Upper lobe of right lung (tissue), 1 donor: ENCODE data around the gene RPS21. TPM values are rescaled to one million over a fixed set of nuclear protein-coding genes. Genes with fewer than 3 reads are reported as not detected.

Source experiments
- ATAC-seq: fragments of 200-7000 bp; cut with Tn5 transposase; one replicate; pipeline ENCODE4 v1.9.1; 2020; ENCODE audit warnings: mild to moderate bottlenecking, moderate library complexity
- DNase-seq: peaks from one replicate; pipeline ENCODE4 v3.0.0-alpha.2; 2020
- H3K27ac ChIP-seq: fragments of 200-600 bp; one replicate; pipeline ENCODE4 v1.8.0; 2022
- H3K27me3 ChIP-seq: fragments of 200-600 bp; one replicate; pipeline ENCODE4 v1.8.0; 2022; ENCODE audit warnings: mild to moderate bottlenecking
- H3K36me3 ChIP-seq: fragments of 200-600 bp; one replicate; pipeline ENCODE4 v1.8.0; 2022
- H3K4me1 ChIP-seq: fragments of 200-600 bp; one replicate; pipeline ENCODE4 v1.8.0; 2022
- H3K4me3 ChIP-seq: fragments of 200-600 bp; one replicate; pipeline ENCODE4 v1.8.0; 2022; ENCODE audit warnings: mild to moderate bottlenecking
- H3K9me3 ChIP-seq: fragments of 200-600 bp; one replicate; pipeline ENCODE4 v1.8.0; 2022
- intact Hi-C: fragments of 100-400 bp; cut with DNase I; formaldehyde crosslinking; loops from one replicate; pipeline ENCODE4 v1.11.0; 2022
- total RNA-seq: library from RNA; stranded (reverse); fragmentation: NEBNext Ultra II Directional; extraction: Animal tissue kit (Norgen Biotek cat#: 25700); gene quantifications from one replicate; pipeline ENCODE4 v1.2.1, GENCODE V29; 2021
- TF ChIP-seq, protein P1 (sequence below): fragments of 200-600 bp; IDR thresholded peaks from one replicate; pipeline ENCODE4 v1.8.0; 2022; ENCODE audit warnings: antibody characterized with exemption
- donor health status: DM: no; HTN: yes; CAD: no; lungs with severe emphysema.

Gene RPS21
- total RNA-seq, 1 donor from 2014 or later: 1,050 TPM

DNA sequence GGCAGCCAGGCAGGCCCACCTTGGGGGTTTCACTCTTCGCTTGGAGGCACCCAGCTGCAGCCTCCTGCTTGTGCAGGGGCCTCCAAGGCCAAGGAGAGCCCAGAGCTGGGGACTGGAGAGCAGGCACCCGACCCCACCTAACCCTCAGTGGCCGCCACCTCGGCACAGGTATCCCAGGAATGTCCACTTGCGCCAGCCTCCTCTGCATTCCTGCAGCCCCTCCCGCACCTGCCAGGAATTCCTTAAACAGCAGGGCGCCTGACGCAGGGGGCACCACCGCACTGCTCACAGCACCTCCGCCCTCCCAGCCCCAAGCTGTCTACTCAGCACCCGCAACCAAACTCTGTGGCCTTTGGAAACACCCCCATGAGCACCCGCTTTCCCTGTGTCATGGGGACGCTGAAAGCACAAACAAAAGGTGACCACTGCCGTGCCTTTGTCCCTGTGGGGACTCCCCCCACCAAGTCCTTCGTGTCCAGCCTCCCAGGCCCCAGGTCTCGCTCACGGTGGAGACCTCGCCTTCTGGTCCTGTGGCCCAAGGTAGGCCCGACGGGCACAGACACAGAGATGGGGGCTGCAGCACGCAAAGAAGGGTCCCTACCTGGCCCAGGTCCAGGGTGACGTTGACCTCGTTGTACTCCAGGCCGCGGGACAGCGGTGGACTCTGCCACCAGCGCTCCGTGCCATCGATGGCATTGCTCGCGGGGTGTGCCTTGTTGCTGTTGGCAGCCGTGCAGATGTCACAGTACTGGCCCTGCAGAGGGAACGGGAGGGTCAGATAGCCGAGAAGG lies 24.9 kb upstream of the RPS21 start:
- ATAC-seq: peak; percentile 58
- peak; percentile 90 for DNase-seq
- Histone ChIP-seq H3K9me3 (no peaks in the 10 kb centered on the region), H3K36me3 (no peaks in the 10 kb centered on the region), H3K27ac (peak overlapping the region; percentile 72), H3K4me3 (no peak overlapping the region), H3K4me1 (peaks cover 69% of the 10 kb centered on the region), H3K27me3 (no peaks in the 10 kb centered on the region)
- TF ChIP-seq, protein P1, sequence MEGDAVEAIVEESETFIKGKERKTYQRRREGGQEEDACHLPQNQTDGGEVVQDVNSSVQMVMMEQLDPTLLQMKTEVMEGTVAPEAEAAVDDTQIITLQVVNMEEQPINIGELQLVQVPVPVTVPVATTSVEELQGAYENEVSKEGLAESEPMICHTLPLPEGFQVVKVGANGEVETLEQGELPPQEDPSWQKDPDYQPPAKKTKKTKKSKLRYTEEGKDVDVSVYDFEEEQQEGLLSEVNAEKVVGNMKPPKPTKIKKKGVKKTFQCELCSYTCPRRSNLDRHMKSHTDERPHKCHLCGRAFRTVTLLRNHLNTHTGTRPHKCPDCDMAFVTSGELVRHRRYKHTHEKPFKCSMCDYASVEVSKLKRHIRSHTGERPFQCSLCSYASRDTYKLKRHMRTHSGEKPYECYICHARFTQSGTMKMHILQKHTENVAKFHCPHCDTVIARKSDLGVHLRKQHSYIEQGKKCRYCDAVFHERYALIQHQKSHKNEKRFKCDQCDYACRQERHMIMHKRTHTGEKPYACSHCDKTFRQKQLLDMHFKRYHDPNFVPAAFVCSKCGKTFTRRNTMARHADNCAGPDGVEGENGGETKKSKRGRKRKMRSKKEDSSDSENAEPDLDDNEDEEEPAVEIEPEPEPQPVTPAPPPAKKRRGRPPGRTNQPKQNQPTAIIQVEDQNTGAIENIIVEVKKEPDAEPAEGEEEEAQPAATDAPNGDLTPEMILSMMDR: no peak
- intact Hi-C loops: no loop called here

DNA sequence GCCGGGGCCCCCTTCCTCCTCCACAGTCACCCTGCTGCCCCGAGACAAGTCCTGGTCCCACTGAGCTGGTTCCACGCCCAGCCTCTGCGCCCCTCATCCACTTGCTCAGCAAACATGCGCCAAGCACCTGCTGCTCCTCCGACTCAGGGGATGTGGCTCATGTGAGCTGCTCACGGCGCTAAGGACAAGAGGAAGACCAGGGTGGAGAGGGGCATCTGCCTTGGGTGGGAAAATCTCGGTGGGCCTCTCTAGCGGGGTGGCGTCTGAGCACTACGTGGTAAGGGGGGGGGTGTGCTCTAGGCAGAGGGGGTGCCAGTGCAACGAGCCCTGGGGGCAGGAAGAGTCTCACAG lies 24.3 kb upstream of the RPS21 start:
- no peaks in the 10 kb centered on the region for H3K27me3 ChIP-seq
- no peak for DNase-seq
- no peak for ATAC-seq
- TF ChIP-seq, protein P1: no peak
- H3K4me3 ChIP-seq: no peak overlapping the region
- H3K36me3 ChIP-seq: no peaks in the 10 kb centered on the region
- intact Hi-C loops: no loop called here
- H3K27ac ChIP-seq: peak overlapping the region; percentile 72
- H3K4me1 ChIP-seq: peaks cover 66% of the 10 kb centered on the region
- H3K9me3 ChIP-seq: no peaks in the 10 kb centered on the region

DNA sequence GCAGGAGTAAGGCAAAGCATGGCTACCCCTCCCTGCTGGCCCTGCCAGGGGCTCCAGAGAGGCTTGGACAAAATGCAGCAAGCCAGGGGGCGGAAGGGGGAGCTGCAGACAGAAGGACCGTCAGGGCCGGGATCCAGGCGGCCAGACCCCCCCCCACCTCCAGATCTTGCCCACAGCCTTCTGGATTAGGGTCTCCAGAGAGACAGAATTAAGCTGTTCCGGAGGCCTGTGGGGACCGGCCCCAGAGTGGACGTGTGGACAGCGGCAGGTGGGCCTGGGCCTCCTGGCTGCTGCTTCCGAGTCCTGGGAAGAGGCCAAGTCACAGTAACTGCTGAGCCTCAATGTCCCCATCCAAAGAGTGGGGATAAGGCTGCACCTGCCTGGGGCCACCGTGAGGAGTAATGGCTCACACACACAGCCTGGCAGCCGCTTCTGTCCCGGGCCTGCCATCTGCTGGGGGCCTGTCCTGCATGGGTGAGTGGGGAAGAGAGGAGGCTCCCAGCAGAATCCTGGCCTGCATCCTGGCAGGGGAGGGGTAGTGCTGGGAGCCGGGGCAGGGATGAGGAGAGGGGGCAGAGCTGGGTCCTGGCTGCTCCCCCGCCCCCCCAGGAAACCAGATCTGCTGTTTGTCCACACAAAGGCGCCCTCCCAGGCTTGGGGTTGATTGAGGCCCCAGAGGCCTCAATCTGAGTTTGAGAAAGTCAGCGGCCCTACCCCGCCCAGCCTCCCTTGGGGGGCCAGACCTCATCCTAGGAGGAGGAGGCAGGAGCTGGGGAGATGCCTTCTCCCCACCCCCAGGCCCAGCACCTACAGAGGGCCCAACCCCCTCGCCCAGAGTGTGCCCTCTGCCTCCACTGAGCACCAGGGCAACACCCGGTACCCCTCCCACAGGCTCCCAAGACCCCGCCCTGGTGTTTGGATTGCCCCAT lies 23.6 kb upstream of the RPS21 start:
- peaks cover 66% of the 10 kb centered on the region for H3K4me1 ChIP-seq
- peak; percentile 63 for DNase-seq
- no peaks in the 10 kb centered on the region for H3K36me3 ChIP-seq
- H3K4me3 ChIP-seq: peak overlapping the region; percentile 69
- H3K27me3 ChIP-seq: no peaks in the 10 kb centered on the region
- H3K9me3 ChIP-seq: no peaks in the 10 kb centered on the region
- H3K27ac ChIP-seq: peak overlapping the region; percentile 72
- TF ChIP-seq, protein P1: no peak
- intact Hi-C loops: no loop called here
- ATAC-seq: no peak

DNA sequence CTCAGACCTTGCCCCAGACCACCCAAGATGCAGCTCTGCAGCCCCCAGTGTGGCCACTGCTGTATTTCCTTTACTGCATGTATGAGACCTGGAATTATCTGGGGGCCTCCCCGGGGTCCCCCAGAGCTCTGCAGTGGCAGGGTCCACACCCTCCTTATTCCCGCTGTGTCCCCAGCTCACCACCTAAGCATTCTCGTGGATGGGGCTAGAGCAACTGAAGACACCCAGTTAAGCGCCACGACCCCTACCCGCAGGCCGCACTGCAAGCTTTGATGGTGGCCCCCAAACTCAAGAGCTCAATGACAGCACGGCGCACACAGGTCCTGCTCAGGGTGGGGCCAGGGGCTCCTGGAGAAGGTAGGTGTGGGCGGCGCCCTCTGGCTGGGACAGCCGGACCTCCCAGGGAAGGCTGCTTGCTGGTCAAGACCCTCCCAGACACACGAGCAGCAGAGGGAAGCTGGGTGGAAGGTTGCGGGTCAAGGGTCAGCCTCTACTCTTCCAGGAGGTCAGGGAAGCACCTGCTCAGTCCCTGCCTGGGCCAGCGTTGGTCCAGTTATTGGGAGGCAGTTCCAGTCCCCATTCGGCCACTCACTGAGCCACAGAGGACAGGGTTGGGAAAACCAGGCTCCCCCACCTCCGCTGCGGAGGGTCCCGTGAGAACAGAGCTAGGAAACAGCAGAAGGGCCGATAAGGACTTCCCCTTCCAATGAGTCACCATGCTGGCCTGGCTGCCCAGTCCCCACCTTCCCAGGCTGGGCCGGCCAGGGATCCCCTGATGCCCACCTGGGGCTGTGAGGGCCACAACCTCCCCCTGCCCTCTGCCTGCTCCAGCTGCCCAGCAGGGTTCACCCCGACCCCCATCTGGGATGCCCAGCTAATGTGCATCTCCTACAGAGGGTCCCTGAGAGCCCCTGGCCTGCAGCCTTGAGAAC lies 22.7 kb upstream of the RPS21 start:
- ATAC-seq (no peak), DNase-seq (peak; percentile 68)
- intact Hi-C loops: no loop called here
- TF ChIP-seq, protein P1: no peak
- no peaks in the 10 kb centered on the region for H3K9me3 ChIP-seq
- H3K27me3 ChIP-seq: no peaks in the 10 kb centered on the region
- H3K4me3 ChIP-seq: peak overlapping the region; percentile 69
- no peaks in the 10 kb centered on the region for H3K36me3 ChIP-seq
- peak overlapping the region; percentile 72 for H3K27ac ChIP-seq
- H3K4me1 ChIP-seq: peaks cover 66% of the 10 kb centered on the region
